Measurements from ENCODE around the gene TAMALIN.

DNA sequence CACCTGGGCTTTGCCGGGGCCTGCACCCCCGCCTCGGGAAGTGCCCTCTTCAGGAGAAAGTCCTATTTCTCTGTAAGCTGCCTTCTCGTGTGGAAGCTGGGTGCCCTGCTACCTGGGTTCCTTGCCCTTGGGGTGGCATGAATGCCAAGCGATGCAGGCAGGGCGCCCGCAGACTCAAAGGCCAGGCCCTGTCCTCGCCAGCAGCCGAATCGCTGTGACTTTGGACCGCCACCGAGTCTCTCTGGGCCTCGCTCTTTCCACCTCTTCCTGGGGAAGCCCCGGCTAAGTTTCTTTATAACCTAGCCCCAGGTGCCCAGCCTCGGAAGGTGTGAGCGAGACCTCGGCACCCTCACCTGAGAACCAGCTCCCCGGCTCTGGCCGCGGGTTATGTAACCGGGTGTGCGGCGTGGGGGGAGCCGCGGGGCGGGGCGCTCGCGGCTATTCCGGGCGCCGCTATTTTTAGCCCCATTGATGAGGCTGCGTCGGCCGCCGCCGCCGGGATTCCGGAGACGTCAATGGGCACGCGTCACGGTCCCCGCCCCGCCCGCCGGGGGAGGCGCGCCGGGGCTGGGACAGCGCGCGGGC, 29.9 kb downstream of the TAMALIN start:
- TF ChIP-seq POLR2AphosphoS5 (IDR thresholded peaks at IDR 0.05; ENCODE audit: low read depth, low read length), result no peak
- no peak for TF ChIP-seq POLR2A (IDR thresholded peaks at IDR 0.05; ENCODE audit: low read depth, low read length)
- peak; percentile 92 for TF ChIP-seq PAX5 (IDR thresholded peaks at IDR 0.05; ENCODE audit: insufficient read depth, low read length, severe bottlenecking)

Measured in GM12891 (cell line).